HUDEP-2 (cell line): ENCODE results near the gene HMGN1.
"Not testable (repeated sequence)": the region's sequence is repeated elsewhere in the genome, so short reads cannot be mapped to it uniquely, and the experiment has no call there.

Experiments used
- DNase-seq, 76 experiments: peaks; one replicate each; lab custom pipeline; 2025; ENCODE audit not compliant: unreplicated experiment in 76 of 76; lab: John Stamatoyannopoulos, UW

HMGN1 gene

GRCh38 chr21:39348355-39349210, at the start of gene HMGN1:
TSS of gene HMGN1 (minus strand) at chr21:39349088. CDS start at chr21:39348917, 171 bp downstream.
- peak in 73 of 76 experiments; percentile 36 to 99 (median 92) for DNase-seq

- DNase-seq, result no peak
Measured at GRCh38 chr21:39397646-39398385, 48.9 kb upstream of the HMGN1 start.

- no peak for DNase-seq
Measured at GRCh38 chr21:39392981-39393380, 44.1 kb upstream of the HMGN1 start.

- DNase-seq, result no peak
Measured at GRCh38 chr21:39390212-39390765, 41.4 kb upstream of the HMGN1 start.

GRCh38 chr21:39388811-39389155, 39.9 kb upstream of the HMGN1 start:
- no peak for DNase-seq

- DNase-seq, result peak in 75 of 76 experiments; percentile 17 to 98 (median 84)
Measured at GRCh38 chr21:39388038-39388810, 39.3 kb upstream of the HMGN1 start.

GRCh38 chr21:39387461-39388037, 38.7 kb upstream of the HMGN1 start:
- peak in 75 of 76 experiments; percentile 55 to 97 (median 92) for DNase-seq

GRCh38 chr21:39386899-39387298, 38.0 kb upstream of the HMGN1 start:
- no peak for DNase-seq

- DNase-seq, result peak in 4 of 76 experiments; percentile 14 to 41 (median 26)
Measured at GRCh38 chr21:39386194-39386593, 37.3 kb upstream of the HMGN1 start.

GRCh38 chr21:39385299-39386145, 36.6 kb upstream of the HMGN1 start:
- DNase-seq, result peak in 53 of 76 experiments; percentile 14 to 75 (median 47)

- no peak for DNase-seq
Measured at GRCh38 chr21:39384674-39385298, 35.9 kb upstream of the HMGN1 start.

GRCh38 chr21:39382096-39382495, 33.2 kb upstream of the HMGN1 start:
- not testable (repeated sequence) for DNase-seq

- DNase-seq, result no peak
Measured at GRCh38 chr21:39381009-39381408, 32.1 kb upstream of the HMGN1 start.

- peak in 74 of 76 experiments; percentile 44 to 97 (median 91) for DNase-seq
Measured at GRCh38 chr21:39379986-39380891, 31.4 kb upstream of the HMGN1 start.

- DNase-seq, result no peak
Measured at GRCh38 chr21:39377444-39378050, 28.7 kb upstream of the HMGN1 start.

GRCh38 chr21:39375446-39375845, 26.6 kb upstream of the HMGN1 start:
- no peak for DNase-seq

GRCh38 chr21:39374046-39374445, 25.2 kb upstream of the HMGN1 start:
- DNase-seq, result no peak
